Astrocyte (in vitro differentiated cells and primary cell): ENCODE measurements around the gene DMXL2. TPM values are rescaled to one million over a fixed set of nuclear protein-coding genes. Genes with fewer than 3 reads are reported as not detected.

ENCODE experiments used
- DNase-seq: peaks from one replicate; pipeline ENCODE4 v3.0.0-alpha.2; 2010; ENCODE audit warnings: low read depth
- FAIRE-seq: peaks from 2 replicates; lab custom pipeline; 2011; peaks lifted over from hg19 to GRCh38; lab: Jason Lieb, UNC
- H2AFZ ChIP-seq: 2 replicates; pipeline ENCODE4 v1.6.0; 2012; ENCODE audit warnings: low read depth, low read length, inconsistent platforms
- H3K27ac ChIP-seq: 2 replicates; pipeline ENCODE4 v1.5.1; 2011; ENCODE audit warnings: low read depth, low read length, inconsistent platforms
- H3K27me3 ChIP-seq: 2 replicates; pipeline ENCODE4 v1.6.0; 2011; ENCODE audit warnings: low read length, inconsistent platforms; ENCODE audit not compliant: insufficient read depth
- H3K36me3 ChIP-seq: 2 replicates; pipeline ENCODE4 v1.5.1; 2011; ENCODE audit warnings: low read length, inconsistent platforms; ENCODE audit not compliant: insufficient read depth
- H3K4me1 ChIP-seq: 2 replicates; pipeline ENCODE4 v1.5.1; 2011; ENCODE audit warnings: low read length, inconsistent platforms; ENCODE audit not compliant: insufficient read depth
- H3K4me2 ChIP-seq: 2 replicates; pipeline ENCODE4 v1.6.0; 2012; ENCODE audit warnings: low read length, inconsistent platforms
- H3K4me3 ChIP-seq: 2 replicates; pipeline ENCODE4 v1.5.1; 2011; ENCODE audit warnings: low read depth, mild to moderate bottlenecking, low read length, inconsistent platforms; ENCODE audit not compliant: insufficient read depth
- H3K79me2 ChIP-seq: 2 replicates; pipeline ENCODE4 v1.6.0; 2012; ENCODE audit warnings: mild to moderate bottlenecking, low read length, inconsistent platforms; ENCODE audit not compliant: insufficient read depth
- H3K9ac ChIP-seq: 2 replicates; pipeline ENCODE4 v1.6.0; 2012; ENCODE audit warnings: mild to moderate bottlenecking, low read length, inconsistent platforms
- H3K9me3 ChIP-seq: 2 replicates; pipeline ENCODE4 v1.5.1; 2012; ENCODE audit warnings: low read depth, mild to moderate bottlenecking, low read length, inconsistent platforms; ENCODE audit not compliant: insufficient read depth
- H4K20me1 ChIP-seq: 2 replicates; pipeline ENCODE4 v1.6.0; 2012; ENCODE audit warnings: low read length, inconsistent platforms; ENCODE audit not compliant: insufficient read depth
- H3K27ac Mint-ChIP-seq: one replicate; pipeline ENCODE4 v1.8.0; 2021; ENCODE audit warnings: mild to moderate bottlenecking, mixed read lengths; ENCODE audit not compliant: unreplicated experiment
- H3K27me3 Mint-ChIP-seq: one replicate; pipeline ENCODE4 v1.8.0; 2021; ENCODE audit warnings: low read depth, mixed read lengths; ENCODE audit not compliant: unreplicated experiment
- H3K36me3 Mint-ChIP-seq: one replicate; pipeline ENCODE4 v1.8.0; 2021; ENCODE audit warnings: low read depth, mixed read lengths; ENCODE audit not compliant: unreplicated experiment
- H3K4me1 Mint-ChIP-seq: one replicate; pipeline ENCODE4 v1.8.0; 2021; ENCODE audit warnings: low read depth, mixed read lengths; ENCODE audit not compliant: unreplicated experiment
- H3K4me3 Mint-ChIP-seq: one replicate; pipeline ENCODE4 v1.8.0; 2021; ENCODE audit warnings: mild to moderate bottlenecking, moderate library complexity, mixed read lengths; ENCODE audit not compliant: unreplicated experiment
- H3K9me3 Mint-ChIP-seq: one replicate; pipeline ENCODE4 v1.8.0; 2021; ENCODE audit warnings: mild to moderate bottlenecking, mixed read lengths; ENCODE audit not compliant: unreplicated experiment
- CTCF ChIP-seq: IDR thresholded peaks from 2 replicates; pipeline ENCODE4 v1.5.1; 2011; ENCODE audit warnings: low read depth, mild to moderate bottlenecking, inconsistent platforms, low read length, moderate library complexity; ENCODE audit not compliant: insufficient read depth
- EZH2 ChIP-seq: IDR thresholded peaks from 2 replicates; pipeline ENCODE4 v1.6.1; 2012; ENCODE audit warnings: mild to moderate bottlenecking, low read length, inconsistent platforms; ENCODE audit not compliant: insufficient read depth
- total RNA-seq: library from RNA; stranded (reverse); gene quantifications from 2 replicates; pipeline ENCODE4 v1.2.1, GENCODE V29; 2021

Gene DMXL2
- total RNA-seq, 1 donor from 2014 or later = 19.0 TPM

- Mint-ChIP-seq H3K4me3 (no peak overlapping the region), H3K27me3 (no peaks in the 10 kb centered on the region), H3K4me1 (no peaks in the 10 kb centered on the region), H3K27ac (no peak overlapping the region), H3K36me3 (peaks cover 2% of the 10 kb centered on the region), H3K9me3 (no peaks in the 10 kb centered on the region)
- H4K20me1 ChIP-seq = no peaks in the 10 kb centered on the region
- H3K79me2 ChIP-seq = peaks cover 4% of the 10 kb centered on the region
- no peak overlapping the region for H2AFZ ChIP-seq
- no peak overlapping the region for H3K4me3 ChIP-seq
- no peaks in the 10 kb centered on the region for H3K4me1 ChIP-seq
- no peaks in the 10 kb centered on the region for H3K9me3 ChIP-seq
- FAIRE-seq = no peak
- no peak overlapping the region for H3K27ac ChIP-seq
- no peak overlapping the region for H3K4me2 ChIP-seq
- H3K27me3 ChIP-seq = no peaks in the 10 kb centered on the region
- no peaks in the 10 kb centered on the region for H3K36me3 ChIP-seq
- TF ChIP-seq CTCF = no peak
- no peak for TF ChIP-seq EZH2
- no peak overlapping the region for H3K9ac ChIP-seq
- DNase-seq = no peak
Observed at GRCh38 chr15:51580385-51580784, 42.2 kb downstream of the DMXL2 start.

- Histone ChIP-seq H3K4me2 (no peak overlapping the region), H3K27ac (no peak overlapping the region), H3K4me3 (no peak overlapping the region), H3K79me2 (peaks cover 4% of the 10 kb centered on the region), H2AFZ (no peak overlapping the region), H3K27me3 (no peaks in the 10 kb centered on the region), H3K9me3 (no peaks in the 10 kb centered on the region), H3K36me3 (no peaks in the 10 kb centered on the region), H3K4me1 (no peaks in the 10 kb centered on the region), H3K9ac (no peak overlapping the region), H4K20me1 (no peaks in the 10 kb centered on the region)
- no peak for FAIRE-seq
- Mint-ChIP-seq H3K27me3 (no peaks in the 10 kb centered on the region), H3K4me1 (no peaks in the 10 kb centered on the region), H3K36me3 (peaks cover 2% of the 10 kb centered on the region), H3K9me3 (no peaks in the 10 kb centered on the region), H3K4me3 (no peak overlapping the region), H3K27ac (no peak overlapping the region)
- DNase-seq = no peak
- TF ChIP-seq CTCF (no peak), EZH2 (no peak)
Observed at GRCh38 chr15:51579012-51579411, 43.6 kb downstream of the DMXL2 start.

- H3K27ac Mint-ChIP-seq = no peak overlapping the region
- H3K4me3 Mint-ChIP-seq = no peak overlapping the region
- H3K9me3 Mint-ChIP-seq = peaks cover 2% of the 10 kb centered on the region
- Histone ChIP-seq H4K20me1 (no peaks in the 10 kb centered on the region), H3K27ac (no peak overlapping the region), H3K27me3 (no peaks in the 10 kb centered on the region), H3K4me1 (no peaks in the 10 kb centered on the region), H3K36me3 (no peaks in the 10 kb centered on the region), H3K9me3 (no peaks in the 10 kb centered on the region), H3K4me3 (no peak overlapping the region), H3K79me2 (peaks cover 4% of the 10 kb centered on the region), H3K9ac (no peak overlapping the region), H2AFZ (no peak overlapping the region), H3K4me2 (no peak overlapping the region)
- H3K4me1 Mint-ChIP-seq = no peaks in the 10 kb centered on the region
- H3K27me3 Mint-ChIP-seq = no peaks in the 10 kb centered on the region
- DNase-seq = no peak
- TF ChIP-seq EZH2 (no peak), CTCF (no peak)
- FAIRE-seq = no peak
- H3K36me3 Mint-ChIP-seq = peaks cover 2% of the 10 kb centered on the region
Observed at GRCh38 chr15:51577636-51578304, 44.8 kb downstream of the DMXL2 start.
